Measurements from ENCODE around the gene MORN1. TPM values are rescaled to one million over a fixed set of nuclear protein-coding genes. Genes with fewer than 3 reads are reported as not detected.

Gene MORN1
- total RNA-seq, 6 experiments from 2014 or later: 5.3 to 8.9 (median 6.9) TPM

DNA sequence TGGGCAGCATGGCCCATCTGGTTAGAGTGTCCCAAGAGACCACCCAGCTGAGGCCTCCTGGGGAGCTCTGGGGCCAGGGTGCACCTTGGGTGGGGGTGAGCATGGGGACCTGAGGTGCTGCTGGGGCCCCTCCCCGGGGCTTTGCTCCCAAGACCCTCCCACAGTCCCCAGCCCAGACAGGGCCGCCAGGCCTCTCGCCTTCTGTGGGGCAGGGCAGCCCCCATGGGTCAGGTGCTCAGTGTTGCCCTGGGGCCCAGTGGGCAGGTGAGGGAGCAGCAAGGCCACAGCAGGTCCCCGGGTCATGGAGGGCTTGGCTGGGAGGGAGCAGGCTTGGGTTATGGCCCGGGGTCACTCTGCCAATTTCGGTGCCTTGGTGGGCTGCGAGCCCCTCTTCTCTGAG lies 45.5 kb upstream of the MORN1 start:
- Mint-ChIP-seq H3K4me1 (ENCODE audit: low read depth) (no peaks in the 10 kb centered on the region), H3K27me3 (ENCODE audit: insufficient read depth) (peaks cover 25% of the 10 kb centered on the region)
- no peak for TF ChIP-seq CTCF (IDR thresholded peaks at IDR 0.05)

GRCh38 chr1:2435746-2436355 lies 44.5 kb upstream of the MORN1 start:
- no peak for DNase-seq
- H3K9me3 Mint-ChIP-seq: peaks cover 5% of the 10 kb centered on the region; the same call in 1 of the 2 replicates
- H3K27ac Mint-ChIP-seq: no peak overlapping the region
- H3K36me3 Mint-ChIP-seq (ENCODE audit: low read depth): no peaks in the 10 kb centered on the region
- H3K4me1 Mint-ChIP-seq (ENCODE audit: low read depth): no peaks in the 10 kb centered on the region
- peaks cover 25% of the 10 kb centered on the region for H3K27me3 Mint-ChIP-seq (ENCODE audit: insufficient read depth)
- H3K4me3 Mint-ChIP-seq: no peak overlapping the region
- no peak for TF ChIP-seq CTCF (IDR thresholded peaks at IDR 0.05)

More for the DNA sequence above, 45.5 kb upstream of the MORN1 start:
- Mint-ChIP-seq H3K9me3 (peaks cover 5% of the 10 kb centered on the region; the same call in 1 of the 2 replicates), H3K36me3 (ENCODE audit: low read depth) (no peaks in the 10 kb centered on the region), H3K4me3 (no peak overlapping the region), H3K27ac (no peak overlapping the region)
- DNase-seq: no peak

DNA sequence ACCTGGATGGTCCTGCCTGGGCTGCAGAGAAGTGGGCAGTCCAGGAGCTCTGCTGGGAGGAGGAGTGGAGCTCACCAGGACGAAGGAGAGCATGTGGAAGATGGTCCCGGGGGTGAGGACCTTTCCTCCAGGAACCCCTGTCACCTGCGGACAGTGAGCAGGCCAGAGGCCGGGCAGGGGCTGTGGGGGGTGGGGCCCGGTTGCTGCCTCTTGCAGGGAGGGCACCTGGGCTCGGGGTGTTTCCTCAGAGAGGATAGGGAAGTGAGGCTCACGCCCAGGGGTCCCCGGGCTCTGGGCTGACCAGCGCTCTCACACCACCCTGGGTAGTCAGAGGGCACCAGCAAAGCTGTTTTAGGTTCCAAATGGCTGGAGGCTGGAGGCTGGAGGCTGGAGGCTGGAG lies 43.7 kb upstream of the MORN1 start:
- Mint-ChIP-seq H3K4me3 (no peak overlapping the region), H3K4me1 (ENCODE audit: low read depth) (no peaks in the 10 kb centered on the region), H3K27ac (no peak overlapping the region), H3K36me3 (ENCODE audit: low read depth) (no peaks in the 10 kb centered on the region), H3K9me3 (no peaks in the 10 kb centered on the region), H3K27me3 (ENCODE audit: insufficient read depth) (peaks cover 25% of the 10 kb centered on the region)
- DNase-seq: no peak
- no peak for TF ChIP-seq CTCF (IDR thresholded peaks at IDR 0.05)

- H3K4me3 Mint-ChIP-seq: no peak overlapping the region
- H3K27me3 Mint-ChIP-seq (ENCODE audit: insufficient read depth): peaks cover 25% of the 10 kb centered on the region
- H3K36me3 Mint-ChIP-seq (ENCODE audit: low read depth): no peaks in the 10 kb centered on the region
- no peaks in the 10 kb centered on the region for H3K9me3 Mint-ChIP-seq
- no peaks in the 10 kb centered on the region for H3K4me1 Mint-ChIP-seq (ENCODE audit: low read depth)
- no peak overlapping the region for H3K27ac Mint-ChIP-seq
- TF ChIP-seq CTCF (IDR thresholded peaks at IDR 0.05): no peak
- no peak for DNase-seq
These were observed 42.7 kb upstream of the MORN1 start for GRCh38 chr1:2433936-2434655.

- Mint-ChIP-seq H3K27me3 (ENCODE audit: insufficient read depth) (peaks cover 25% of the 10 kb centered on the region), H3K4me3 (no peak overlapping the region), H3K9me3 (no peaks in the 10 kb centered on the region), H3K4me1 (ENCODE audit: low read depth) (no peaks in the 10 kb centered on the region), H3K27ac (no peak overlapping the region), H3K36me3 (ENCODE audit: low read depth) (no peaks in the 10 kb centered on the region)
- no peak for TF ChIP-seq CTCF (IDR thresholded peaks at IDR 0.05)
- DNase-seq: no peak
These were observed 41.8 kb upstream of the MORN1 start for GRCh38 chr1:2433196-2433595.
